IPS-11a (cell line): ENCODE results near the gene PARD3.
"Not testable (repeated sequence)": the region's sequence is repeated elsewhere in the genome, so short reads cannot be mapped to it uniquely, and the experiment has no call there.

ENCODE experiments used
- H3K4me3 ChIP-seq: one replicate; pipeline ENCODE4 v1.5.1; 2013; ENCODE audit warnings: low read depth, low read length, control low read depth

The PARD3 gene

DNA sequence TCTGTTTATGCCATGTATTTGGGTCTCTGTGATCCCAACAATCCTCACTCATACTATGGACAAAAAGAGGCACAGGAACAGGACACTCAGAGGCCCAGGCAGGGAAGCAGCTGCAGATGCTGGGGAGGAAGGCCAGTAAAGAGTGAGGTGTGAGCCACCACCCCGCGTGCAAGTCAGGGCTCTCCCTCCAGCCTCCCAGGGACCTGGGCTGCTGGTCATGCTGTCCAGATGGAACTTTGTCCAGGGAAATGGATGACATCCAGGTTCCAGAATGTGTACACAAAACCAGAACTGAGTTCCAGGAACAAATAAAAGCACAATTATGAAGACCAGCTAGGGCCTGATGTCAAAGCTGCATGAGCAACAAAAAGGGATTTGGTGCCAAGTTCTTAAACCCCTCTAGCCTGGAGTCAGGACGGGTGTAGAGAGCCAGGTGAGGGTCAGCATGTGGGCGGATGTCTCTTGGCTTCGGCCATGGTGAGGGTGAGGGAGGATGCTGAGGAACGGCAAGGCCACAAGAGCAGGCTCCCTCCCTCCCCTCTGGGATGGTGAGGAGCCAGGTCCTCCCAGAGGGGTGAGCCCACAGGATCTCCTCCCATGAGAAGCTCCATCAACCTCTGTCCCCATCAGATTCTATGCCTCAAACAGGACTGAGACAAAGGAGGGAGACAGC lies 739.7 kb downstream of the PARD3 start:
- no peak overlapping the region for H3K4me3 ChIP-seq

- no peak overlapping the region for H3K4me3 ChIP-seq
Measured at GRCh38 chr10:34074051-34074450, 741.0 kb downstream of the PARD3 start.

DNA sequence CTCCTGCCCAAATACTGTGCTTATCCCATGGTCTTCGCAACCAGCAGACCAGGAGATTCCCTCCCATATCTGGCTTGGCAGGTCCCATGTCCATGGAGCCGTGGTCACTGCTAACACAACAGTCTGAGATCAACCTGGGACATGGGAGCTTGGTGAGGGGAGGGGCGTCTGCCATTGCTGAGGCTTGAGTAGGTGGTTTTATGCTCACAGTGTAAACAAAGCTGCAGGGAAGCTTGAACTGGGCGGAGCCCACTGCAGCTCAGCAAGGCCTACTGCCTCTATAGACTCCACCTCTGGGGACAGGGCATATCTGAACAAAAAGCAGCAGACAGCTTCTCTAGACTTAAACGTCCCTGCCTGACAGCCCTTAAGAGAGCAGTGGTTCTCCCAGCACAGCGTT lies 747.4 kb downstream of the PARD3 start:
- H3K4me3 ChIP-seq: not testable (repeated sequence)

DNA sequence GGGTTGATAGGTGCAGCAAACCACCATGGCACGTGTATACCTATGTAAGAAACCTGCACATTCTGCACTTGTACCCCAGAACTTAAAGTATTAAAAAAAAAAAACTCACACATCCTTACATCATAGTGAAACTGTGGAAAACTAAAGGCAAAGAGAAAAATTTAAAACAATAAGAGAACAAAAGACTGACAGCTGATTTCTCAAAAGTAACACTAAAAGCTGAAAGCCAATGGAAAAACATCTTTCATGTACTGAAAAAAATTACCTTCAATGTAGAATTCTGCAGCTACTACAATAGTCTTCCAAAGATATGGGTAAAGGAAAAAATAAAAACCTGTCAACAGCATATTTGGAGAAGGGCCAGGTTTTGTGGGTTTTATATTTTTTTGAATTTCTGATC lies 751.5 kb downstream of the PARD3 start:
- no peak overlapping the region for H3K4me3 ChIP-seq

DNA sequence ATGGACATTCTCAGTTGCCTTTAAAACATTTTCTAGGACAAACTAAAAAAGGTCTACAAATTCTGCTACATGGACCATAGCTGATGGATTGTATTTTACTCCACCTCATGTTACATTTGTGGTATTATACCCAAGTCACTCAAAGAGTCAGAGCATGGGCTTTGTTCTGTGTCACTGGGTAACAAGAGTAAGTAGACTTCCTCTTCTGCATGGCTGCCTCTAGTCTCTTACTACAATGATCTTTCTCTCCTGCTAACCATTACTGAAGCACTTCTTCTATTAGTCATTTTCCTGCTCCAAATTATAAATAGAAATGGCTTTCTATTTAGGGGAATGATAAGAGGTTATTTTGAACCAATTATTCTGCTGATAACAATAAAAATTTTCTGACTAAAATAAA lies 753.3 kb downstream of the PARD3 start:
- H3K4me3 ChIP-seq: no peak overlapping the region
